Activated CD8-positive, alpha-beta memory T cell treated with anti-CD3 and anti-CD28 coated beads, Interleukin-2, amount 50 U/mL, for 24 hours (primary cell): ENCODE data around the gene CTNNBIP1.
"Not testable (repeated sequence)": the region's sequence is repeated elsewhere in the genome, so short reads cannot be mapped to it uniquely, and the experiment has no call there.

ENCODE experiments used
- DNase-seq: peaks from one replicate; pipeline ENCODE4 v3.0.0-alpha.2; 2020; ENCODE audit errors: extremely low read depth

CTNNBIP1 gene

DNA sequence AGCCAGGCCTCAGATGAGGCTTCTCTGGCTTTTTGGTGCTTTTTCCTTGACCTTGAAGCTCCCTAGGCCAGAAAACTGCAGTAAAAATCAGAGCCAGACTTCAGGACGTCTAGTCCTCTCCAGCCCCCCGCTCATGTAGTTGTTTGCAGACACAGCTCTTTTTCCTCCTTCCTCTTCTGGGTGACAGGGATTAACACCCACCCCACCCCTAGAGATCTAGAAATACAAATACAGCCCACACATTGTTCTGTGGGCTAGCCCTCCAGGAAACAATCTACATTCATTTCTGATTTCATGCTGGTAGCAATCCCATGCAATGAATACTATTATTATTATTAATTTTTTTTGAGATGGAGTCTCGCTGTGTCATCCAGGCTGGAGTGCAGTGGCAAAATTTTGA lies 76.4 kb downstream of the CTNNBIP1 start:
- no peak for DNase-seq

DNA sequence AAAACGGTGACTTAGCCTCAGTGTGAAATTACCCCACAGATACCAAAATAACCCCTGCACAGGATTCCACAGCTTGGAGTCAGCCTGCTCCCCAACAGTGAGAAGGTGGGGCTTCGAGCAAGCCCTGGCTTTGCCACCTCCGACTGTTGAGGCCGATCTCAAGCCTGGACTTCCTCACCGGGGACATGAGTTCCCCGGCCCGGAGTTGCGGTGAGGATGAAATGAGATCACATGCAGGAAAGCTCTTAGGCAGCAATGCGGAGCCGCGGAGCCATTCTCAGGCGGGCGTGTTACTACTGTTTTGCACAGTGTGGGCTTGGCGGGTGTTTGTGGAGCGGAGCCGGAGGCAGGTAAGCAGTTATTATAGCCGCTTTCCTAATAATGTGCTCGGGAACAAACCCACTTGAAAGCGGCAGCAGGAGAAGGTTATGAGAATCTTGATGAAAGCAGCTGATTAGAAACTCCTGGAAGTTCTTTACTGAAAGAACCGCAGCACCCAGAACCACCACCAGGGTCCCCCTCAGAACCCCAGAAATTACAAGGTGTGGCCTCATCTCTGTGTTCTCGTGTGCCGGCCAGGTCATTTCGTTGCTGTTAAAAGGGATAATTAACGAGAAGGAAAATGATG lies 82.4 kb downstream of the CTNNBIP1 start:
- no peak for DNase-seq

DNA sequence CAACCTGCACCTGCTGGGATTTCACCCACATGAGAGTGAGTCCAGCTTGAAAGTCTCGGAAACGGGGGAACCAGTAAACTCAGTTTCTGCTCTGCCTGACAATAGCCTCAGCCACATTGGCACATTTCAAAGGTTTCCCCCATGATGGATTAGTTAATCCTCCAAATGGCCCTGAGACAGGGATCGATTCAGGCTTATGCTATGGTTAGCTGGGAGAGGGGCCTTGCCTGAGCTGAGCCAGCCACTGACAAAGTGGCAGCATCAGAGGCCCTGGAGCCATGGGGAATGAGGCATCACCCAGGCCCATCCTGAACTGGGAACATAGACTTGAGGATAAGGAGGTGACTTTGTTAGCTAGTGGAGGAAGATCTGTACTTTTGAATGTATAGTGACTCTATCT lies 83.5 kb downstream of the CTNNBIP1 start:
- DNase-seq = no peak

DNA sequence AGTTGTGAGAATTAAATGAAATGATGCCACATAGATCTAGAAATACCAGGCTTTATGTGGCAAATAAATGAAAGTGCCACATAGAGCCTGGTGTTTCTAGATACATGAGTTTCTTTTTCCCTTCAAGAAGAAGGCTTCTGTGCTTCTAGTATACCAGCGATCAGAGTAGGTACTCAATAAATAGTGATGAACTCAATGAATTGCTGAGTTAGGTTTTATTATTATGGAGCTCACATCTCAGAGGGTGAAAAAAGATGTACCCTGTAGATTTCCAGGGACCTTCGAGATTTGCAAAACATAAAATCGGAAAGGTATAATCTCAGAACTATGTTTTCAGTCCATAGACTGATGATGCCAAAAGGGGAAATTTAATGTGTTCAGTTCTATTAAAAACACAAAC lies 84.0 kb downstream of the CTNNBIP1 start:
- DNase-seq = no peak

DNA sequence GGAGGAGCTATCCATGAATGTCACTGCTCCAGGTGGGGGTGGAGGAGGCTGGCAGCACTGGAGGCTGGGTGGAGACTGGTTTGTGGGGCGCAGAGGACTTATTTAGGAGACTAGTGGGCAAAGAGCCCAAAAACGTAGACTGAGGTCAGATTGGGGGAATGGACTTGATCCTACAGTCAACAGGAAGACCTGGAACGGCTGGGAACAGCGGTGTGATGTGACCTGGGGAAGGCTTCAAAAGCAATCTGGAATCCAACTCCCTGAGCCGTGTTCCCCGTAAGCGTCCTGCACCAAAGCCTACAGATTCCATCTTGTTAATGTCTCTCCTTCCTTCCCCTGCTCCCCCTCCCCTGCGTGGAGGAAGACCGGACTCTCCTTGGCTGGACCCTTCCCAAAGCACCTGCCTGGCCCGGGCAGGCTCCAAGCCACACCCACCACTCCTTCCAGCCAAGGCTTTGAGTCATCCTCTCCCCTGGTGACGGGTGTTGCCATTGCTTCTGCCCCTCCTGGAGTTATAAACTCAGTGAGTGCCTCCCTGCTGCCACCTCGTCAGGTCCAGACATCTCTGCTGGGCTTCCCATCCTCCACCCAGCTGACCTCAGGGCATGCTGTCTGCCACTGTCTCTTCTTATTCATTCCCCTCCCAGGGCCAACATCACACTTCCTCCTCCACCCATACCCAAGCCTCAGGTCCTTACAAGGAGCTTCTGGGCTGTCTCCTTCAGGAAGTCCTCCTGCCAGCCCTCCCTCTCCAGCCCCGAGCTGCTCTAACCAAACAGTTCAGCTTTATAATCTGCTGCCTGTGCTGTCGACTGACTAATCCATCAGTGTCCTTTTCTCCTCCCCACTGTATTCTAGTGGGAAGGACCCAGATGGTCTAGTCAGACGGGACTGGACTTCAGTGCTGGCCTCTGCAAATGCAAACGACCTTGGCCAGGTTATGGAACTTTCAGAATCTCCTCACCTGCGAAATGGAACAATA lies 84.7 kb downstream of the CTNNBIP1 start:
- no peak for DNase-seq

DNA sequence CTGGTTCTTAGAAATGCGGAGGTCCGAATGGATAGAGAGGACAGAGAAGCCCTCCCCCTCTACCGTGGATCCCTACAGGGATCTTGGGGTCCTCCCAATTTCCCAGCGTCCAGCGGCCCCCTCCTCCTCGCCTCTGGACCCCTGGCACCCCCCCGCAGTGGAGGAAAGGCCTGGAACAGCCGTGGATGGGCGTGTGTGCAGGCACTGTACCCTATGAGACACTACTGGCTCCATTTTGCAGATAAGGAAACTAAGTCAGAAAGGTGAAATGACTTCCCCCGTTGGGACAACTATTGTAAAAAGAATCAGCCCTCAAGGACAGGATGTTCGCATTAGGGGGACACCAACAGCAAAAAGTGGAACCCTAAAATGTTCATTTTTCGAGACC lies 85.4 kb downstream of the CTNNBIP1 start:
- DNase-seq = no peak

DNA sequence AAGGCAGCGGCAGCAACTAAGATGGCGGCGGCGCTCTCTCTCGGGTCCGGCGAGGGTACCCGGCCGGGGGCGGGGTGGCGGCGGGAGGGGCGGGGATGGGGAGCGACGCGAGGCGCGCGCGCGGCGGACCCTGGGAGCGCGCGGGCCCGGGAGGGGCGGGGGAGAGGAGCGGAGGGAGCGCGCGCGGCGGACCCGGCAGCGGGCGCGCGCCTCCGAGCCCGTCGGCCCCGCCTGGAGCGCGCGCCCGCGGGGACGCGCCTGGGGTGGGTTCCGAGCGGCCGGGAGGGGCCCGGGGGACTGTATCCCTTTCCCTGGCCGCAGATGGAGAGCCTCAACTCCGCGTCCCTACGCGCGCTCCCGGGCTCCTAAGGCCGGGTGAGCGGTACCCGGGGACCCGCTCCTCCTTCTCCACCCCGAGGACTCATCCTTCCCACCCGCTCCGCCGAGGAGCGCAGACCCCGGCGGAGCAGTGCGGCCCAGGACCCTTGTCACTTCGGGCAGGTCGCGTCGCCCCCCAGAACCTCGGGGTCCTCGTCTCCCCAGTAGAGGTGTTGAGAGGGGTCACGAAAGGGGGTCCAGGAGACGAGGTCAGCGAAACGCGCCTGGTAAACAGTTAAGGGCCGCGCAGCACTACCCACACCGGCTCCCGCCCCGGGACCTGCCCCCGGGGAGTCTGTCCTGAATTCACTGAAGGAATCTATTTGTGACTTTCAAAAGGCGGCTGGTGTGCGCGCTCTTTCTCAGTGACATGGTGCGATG lies 85.9 kb downstream of the CTNNBIP1 start, which contains the start of gene CLSTN1:
Gene CLSTN1 (minus strand): TSS at position 23 of the 759 bp plus-strand sequence. CDS start 232 bp downstream, outside the sequence.
- peak; percentile 74 for DNase-seq

DNA sequence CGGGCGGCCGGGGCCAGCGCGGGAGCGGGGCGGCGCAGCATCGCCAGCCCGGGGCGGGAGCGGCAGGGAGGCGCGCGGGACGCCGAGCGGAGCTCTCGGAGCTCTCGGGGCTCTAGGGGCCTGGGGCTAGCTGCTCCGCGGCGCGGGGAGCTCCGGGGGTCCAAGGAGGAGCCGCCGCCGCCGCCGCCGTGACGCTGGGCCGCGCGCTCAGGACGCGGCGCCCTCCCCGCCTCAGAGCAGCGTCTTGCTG lies 86.5 kb downstream of the CTNNBIP1 start:
- DNase-seq = no peak

DNA sequence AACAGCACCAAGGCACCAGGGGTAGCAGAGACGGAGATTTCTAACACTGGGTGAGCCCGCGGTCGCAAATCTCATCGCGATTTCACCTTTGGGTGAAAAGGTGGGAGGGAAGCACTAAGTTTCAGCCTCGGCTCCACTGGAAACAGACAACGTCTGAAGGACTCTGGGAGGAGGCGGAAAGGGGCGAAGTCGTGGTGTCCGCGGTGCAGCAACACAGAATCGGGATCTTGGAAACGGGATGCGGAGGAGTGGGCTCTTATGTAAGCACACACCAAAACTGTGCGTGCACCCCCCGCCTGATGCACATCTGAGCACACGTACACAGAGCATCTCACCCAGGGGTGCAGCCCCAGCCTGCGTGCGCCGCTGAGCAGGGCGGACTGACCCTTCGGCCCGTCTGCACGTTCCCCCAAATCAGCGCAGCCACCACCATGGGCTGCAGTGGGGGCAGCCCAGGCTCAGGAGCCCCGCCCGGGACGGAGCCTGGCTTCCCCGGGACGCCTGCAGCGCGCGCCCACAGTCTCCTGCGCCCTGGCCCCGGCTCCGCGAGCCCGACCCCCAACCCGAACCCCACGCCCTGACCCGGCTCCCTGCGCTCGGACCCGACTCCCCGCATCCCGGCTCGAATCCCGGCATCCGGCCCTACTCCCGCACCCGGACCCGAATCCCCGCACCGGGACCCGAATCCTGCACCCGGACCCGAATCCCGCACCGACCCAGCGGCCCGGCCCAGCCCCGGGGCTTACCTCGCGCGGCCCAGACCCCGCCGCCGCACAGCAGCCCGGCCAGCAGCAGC lies 87.0 kb downstream of the CTNNBIP1 start:
- no peak for DNase-seq

DNA sequence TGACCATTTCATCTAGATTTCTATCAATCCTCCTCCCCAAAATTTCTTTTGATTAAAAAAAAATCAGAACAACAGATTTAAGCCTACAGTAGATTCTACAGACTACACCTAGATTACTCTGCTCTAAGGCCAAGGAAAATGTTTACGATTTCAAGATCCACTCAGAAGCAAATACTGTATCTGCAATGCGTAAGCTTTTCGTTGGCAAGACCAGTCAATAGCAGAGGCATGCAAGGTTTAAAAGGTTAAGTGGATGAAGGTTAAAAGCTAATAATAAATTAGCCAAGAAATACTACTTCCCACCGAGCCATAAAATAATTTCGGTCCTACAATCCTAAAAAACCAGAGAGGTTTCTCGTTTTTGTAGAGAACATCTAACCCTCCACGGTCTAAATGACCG lies 87.6 kb downstream of the CTNNBIP1 start:
- no peak for DNase-seq

DNA sequence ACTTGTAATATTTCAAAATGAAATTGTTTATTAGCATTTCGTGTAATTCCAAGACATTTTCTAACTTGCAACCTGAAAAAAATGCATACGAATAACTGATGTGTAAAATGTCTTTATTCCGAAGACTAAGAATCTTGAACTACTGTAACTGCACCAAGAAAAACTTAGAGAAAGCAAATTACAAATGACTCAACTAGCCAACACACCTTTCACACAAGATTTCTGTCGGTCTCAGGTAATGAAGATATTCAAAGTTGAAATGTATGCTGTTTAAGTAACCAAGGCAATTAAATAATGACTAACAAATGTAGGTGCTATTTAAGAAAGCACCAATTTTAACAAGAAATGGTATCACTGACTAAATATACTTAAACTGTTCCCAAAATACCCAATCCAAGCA lies 88.4 kb downstream of the CTNNBIP1 start:
- DNase-seq = no peak

DNA sequence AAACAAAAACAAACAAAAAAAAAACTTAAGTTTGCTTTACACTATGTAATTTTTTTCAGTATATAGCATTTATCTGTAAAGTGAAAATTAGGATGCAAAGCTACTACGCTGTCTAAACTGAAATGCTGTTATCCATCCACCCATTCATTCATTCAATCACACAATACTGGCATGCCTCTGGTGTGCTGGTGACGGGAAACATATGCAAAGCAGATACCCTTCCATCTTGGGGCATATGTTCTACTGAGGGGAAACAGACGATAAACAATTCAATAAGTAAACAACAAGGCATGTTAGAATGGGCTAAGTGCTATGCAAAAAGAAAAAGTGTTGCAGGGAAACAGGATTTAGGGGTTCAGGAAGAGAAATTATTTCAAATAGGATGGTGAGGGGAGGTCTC lies 89.5 kb downstream of the CTNNBIP1 start:
- no peak for DNase-seq

DNA sequence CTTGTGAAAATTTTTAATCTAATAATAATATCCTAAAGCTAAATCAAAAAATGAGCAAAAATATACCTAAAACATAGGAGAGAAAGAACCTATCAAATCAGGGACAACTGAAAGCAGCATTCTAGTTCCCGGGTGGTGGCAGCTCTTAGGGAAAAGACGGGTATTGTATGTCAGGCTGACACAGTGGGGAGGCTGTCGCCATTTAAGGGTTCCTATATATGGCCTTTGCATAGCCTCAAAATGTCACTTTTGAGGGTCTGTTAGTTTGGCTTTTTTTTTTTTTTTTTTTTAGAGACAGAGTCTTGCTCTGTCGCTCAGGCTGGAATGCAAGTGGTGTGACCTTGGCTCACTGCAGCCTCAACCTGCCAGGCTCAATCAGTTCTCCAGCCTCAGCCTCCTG lies 92.3 kb downstream of the CTNNBIP1 start:
- DNase-seq = no peak

DNA sequence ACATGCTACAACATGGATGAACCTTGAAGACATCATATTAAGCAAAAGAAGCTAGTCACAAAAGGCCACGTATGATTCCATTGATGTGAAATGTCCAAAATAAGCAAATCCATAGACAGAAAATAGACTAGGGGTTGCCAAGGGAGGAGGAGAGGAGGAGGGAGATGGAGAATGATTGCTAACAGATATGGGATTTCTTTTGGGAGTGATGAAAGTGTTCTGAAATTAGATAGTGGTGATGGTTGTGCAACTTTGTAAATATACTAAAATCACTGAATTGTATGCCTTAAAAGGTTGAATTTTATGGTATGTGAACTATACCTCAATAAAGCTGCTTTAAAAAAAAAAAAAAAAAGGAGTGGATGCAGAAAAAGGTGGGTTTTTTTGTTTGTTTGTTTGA lies 93.9 kb downstream of the CTNNBIP1 start:
- no peak for DNase-seq

DNA sequence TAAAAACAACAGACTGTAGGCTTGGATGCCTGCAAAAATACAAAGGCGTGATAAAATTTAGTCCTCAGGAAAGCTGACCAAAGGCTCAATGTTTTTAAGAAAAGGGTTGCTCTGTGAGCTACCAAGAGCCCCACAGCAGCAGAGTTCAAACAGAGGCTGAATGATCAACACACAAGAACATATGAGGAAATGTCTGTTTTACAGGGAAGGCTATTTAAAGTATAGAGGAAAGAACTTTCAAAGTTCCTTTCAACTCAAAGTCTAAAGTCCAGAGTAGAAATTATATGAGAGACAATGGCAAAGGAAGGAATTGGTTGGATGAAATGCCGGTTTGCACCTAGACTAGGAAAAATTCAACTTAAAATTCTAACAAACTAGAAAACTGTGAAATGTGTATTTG lies 94.9 kb downstream of the CTNNBIP1 start:
- DNase-seq = no peak

DNA sequence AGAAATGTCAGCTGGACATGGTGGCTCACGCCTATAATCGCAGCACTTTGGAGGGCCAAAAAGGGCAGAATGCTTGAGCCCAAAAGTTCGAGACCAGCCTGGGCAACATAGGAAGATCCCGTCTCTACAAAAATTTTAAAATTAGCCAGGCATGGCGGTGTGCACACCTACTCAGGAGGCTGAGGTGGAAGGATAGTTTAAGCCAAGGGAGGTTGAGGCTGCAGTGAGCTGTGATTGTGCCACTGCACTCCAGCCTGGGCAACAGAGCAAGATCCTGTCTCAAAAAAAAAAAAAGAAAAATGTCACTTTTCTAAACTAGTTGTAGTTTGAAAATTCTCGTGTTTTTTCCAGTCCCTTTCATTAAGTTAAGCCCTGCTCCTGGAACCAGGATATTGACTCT lies 95.5 kb downstream of the CTNNBIP1 start:
- no peak for DNase-seq

DNA sequence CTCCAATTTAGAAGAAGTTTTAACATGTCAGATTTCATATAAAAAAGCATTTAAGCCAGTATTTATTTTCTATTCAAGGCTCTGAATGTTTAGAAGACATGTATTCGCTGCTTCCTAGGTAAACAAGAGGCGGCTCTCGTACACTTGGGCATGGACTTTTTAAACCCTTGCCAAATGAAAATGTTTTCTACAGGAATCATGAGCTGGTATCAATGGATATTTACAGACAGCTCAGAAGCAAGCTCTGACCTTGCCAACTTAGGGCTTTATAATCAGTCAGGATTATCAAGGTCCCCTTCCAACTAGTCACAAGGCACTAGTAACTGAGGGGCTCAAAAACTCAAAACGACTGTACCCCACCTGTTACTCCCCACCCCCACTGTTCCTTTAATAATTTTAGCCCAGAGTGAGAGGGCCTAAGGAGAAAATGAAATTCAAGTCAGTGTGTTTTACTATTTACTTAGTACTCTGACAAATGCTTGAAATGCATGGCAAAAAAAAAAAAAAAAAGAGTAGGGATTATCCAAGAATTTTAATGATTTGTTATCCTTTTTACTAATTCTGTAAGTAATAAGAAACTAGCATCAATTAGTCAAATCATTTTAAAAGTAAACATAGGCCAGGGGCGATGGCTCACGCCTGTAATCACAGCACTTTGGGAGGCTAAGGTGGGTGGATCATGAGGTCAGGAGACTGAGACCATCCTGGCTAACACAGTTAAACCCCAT lies 98.7 kb downstream of the CTNNBIP1 start:
- DNase-seq = no peak

DNA sequence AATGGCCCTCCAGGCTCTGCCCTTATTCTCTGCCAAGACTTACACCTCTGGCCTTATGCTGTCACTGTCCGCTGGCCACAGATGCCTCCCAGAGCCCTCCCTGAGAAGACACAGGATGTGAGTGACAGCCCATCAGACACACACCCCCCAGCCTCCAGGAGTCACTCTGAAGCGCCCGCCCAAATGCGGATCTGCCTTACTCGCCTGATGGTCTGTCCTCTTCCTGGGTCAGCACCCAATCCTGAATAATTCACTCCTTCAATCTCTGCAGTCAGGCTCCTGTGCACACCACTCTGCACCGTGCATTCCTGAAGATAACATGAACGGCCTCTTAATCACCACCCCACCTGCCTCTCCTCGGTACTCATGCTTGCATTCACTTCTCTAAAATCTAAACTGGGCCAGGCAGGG lies 101.0 kb downstream of the CTNNBIP1 start:
- DNase-seq = no peak

DNA sequence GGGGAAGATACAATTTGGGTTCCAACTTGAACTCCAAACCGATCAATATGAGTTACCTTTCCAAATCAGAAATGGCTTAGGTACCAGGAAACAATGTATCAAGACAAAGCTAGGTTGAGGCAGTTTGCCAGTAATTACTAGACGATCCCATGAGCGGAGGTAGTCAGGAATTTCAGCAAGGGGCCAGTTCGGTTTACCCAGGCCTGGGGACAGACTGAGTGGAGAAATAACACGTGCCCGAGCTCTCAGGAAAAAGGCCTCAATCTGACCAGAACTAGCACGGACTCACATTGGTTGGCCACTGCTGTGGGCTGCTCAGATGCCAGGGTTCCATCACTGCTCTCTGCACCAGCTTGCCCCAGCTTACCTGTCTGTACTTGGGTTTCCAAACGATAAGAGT lies 101.6 kb downstream of the CTNNBIP1 start:
- DNase-seq = no peak

DNA sequence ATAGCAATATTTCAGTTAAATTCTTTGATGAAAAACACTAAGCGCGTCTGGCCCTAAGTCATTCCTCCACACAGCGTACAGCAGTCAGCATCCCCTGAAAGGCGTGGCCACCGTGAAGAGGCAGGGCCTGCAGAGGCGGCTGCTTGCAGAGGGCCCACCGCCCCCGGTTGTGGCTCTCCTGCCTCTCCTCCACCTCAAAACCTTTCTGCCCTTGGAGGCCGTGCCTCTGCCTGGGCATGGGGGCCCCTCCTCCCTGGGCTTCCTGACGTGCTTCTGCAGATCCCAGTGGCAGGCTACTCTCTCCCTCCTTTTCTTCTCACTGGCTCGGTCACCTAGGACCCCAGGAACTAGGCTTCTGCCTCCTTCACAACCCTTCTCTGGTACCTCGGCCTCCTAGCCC lies 102.5 kb downstream of the CTNNBIP1 start:
- no peak for DNase-seq

DNA sequence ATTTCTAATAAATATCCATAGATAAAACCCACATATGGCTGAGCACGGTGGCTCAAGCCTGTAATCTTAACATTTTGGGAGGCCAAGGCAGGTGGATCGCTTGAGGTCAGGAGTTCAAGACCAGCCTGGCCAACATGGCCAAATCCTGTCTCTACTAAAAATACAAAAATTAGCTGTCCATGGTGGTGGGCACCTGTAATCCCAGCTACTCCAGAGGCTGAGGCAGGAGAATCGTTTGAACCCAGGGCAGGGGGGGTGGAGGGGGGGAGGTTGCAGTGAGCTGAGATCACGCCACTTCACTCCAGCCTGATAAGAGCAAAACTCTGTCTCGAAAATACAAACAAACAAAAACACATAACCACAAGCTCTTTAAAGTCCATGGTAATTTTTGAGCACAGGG lies 104.1 kb downstream of the CTNNBIP1 start:
- not testable (repeated sequence) for DNase-seq
